ENCODE results near the gene GRM3.

The GRM3 gene

GRCh38 chr7:86706406-86706805 lies 62.7 kb downstream of the GRM3 start:
- DNase-seq (ENCODE audit: low read depth): no peak

GRCh38 chr7:86708031-86708680 lies 64.4 kb downstream of the GRM3 start:
- no peak for DNase-seq (ENCODE audit: low read depth)

- DNase-seq (ENCODE audit: low read depth): no peak
These were observed 76.6 kb downstream of the GRM3 start for GRCh38 chr7:86720306-86720705.

- DNase-seq (ENCODE audit: low read depth): no peak
These were observed 90.1 kb downstream of the GRM3 start for GRCh38 chr7:86733783-86734182.

GRCh38 chr7:86745013-86745745 lies 101.5 kb downstream of the GRM3 start:
- no peak for DNase-seq (ENCODE audit: low read depth)

GRCh38 chr7:86747698-86748097 lies 104.0 kb downstream of the GRM3 start:
- DNase-seq (ENCODE audit: low read depth): no peak

GRCh38 chr7:86748201-86748600 lies 104.5 kb downstream of the GRM3 start:
- no peak for DNase-seq (ENCODE audit: low read depth)

- no peak for DNase-seq (ENCODE audit: low read depth)
These were observed 105.4 kb downstream of the GRM3 start for GRCh38 chr7:86748843-86749719.

GRCh38 chr7:86749741-86750665 lies 106.3 kb downstream of the GRM3 start:
- DNase-seq (ENCODE audit: low read depth): no peak

GRCh38 chr7:86760236-86760635 lies 116.5 kb downstream of the GRM3 start:
- no peak for DNase-seq (ENCODE audit: low read depth)

- DNase-seq (ENCODE audit: low read depth): no peak
These were observed 118.4 kb downstream of the GRM3 start for GRCh38 chr7:86762129-86762528.

- no peak for DNase-seq (ENCODE audit: low read depth)
These were observed 122.2 kb downstream of the GRM3 start for GRCh38 chr7:86765931-86766330.

GRCh38 chr7:86768394-86768793 lies 124.7 kb downstream of the GRM3 start:
- DNase-seq (ENCODE audit: low read depth): no peak

GRCh38 chr7:86768967-86769760 lies 125.5 kb downstream of the GRM3 start:
- DNase-seq (ENCODE audit: low read depth): no peak

- no peak for DNase-seq (ENCODE audit: low read depth)
These were observed 129.6 kb downstream of the GRM3 start for GRCh38 chr7:86773309-86773708.

- DNase-seq (ENCODE audit: low read depth): no peak
These were observed 131.5 kb downstream of the GRM3 start for GRCh38 chr7:86775203-86775602.

GRCh38 chr7:86776136-86776535 lies 132.4 kb downstream of the GRM3 start:
- DNase-seq (ENCODE audit: low read depth): no peak

GRCh38 chr7:86778271-86778670 lies 134.6 kb downstream of the GRM3 start:
- no peak for DNase-seq (ENCODE audit: low read depth)

- no peak for DNase-seq (ENCODE audit: low read depth)
These were observed 141.1 kb downstream of the GRM3 start for GRCh38 chr7:86784765-86785164.

GRCh38 chr7:86785641-86786040 lies 141.9 kb downstream of the GRM3 start:
- DNase-seq (ENCODE audit: low read depth): no peak

GRCh38 chr7:86786376-86786775 lies 142.7 kb downstream of the GRM3 start:
- no peak for DNase-seq (ENCODE audit: low read depth)
